BE2C (cell line): ENCODE data around the gene SLC35D2.
"Not testable (repeated sequence)": the region's sequence is repeated elsewhere in the genome, so short reads cannot be mapped to it uniquely, and the experiment has no call there.

ENCODE experiments used
- DNase-seq: peaks from one replicate; pipeline ENCODE4 v3.0.0-alpha.2; 2020
- H3K27me3 ChIP-seq: fragments of 250-450 bp; sonication (Bioruptor Pico); 2 replicates; pipeline ENCODE4 v1.5.1; 2020; ENCODE audit warnings: mild to moderate bottlenecking
- H3K36me3 ChIP-seq: fragments of 250-450 bp; sonication (Bioruptor Pico); 2 replicates; pipeline ENCODE4 v1.5.1; 2020; ENCODE audit warnings: mild to moderate bottlenecking
- H3K4me1 ChIP-seq: fragments of 250-450 bp; sonication (Bioruptor Pico); 2 replicates; pipeline ENCODE4 v1.5.1; 2020
- H3K4me3 ChIP-seq: 2 replicates; pipeline ENCODE4 v1.5.1; 2011; ENCODE audit warnings: low read depth, low read length
- H3K9me3 ChIP-seq: fragments of 250-450 bp; sonication (Bioruptor Pico); 2 replicates; pipeline ENCODE4 v1.5.1; 2020
- TF ChIP-seq, protein P1 (sequence below): IDR thresholded peaks from 2 replicates; pipeline ENCODE4 v1.5.1; 2012; ENCODE audit warnings: mild to moderate bottlenecking, low read depth, low read length

The SLC35D2 gene

GRCh38 chr9:96317335-96317980, 66.1 kb downstream of the SLC35D2 start:
- Histone ChIP-seq H3K36me3 (no peaks in the 10 kb centered on the region), H3K27me3 (no peaks in the 10 kb centered on the region), H3K4me3 (no peak overlapping the region), H3K9me3 (no peaks in the 10 kb centered on the region), H3K4me1 (no peaks in the 10 kb centered on the region)
- TF ChIP-seq, protein P1, sequence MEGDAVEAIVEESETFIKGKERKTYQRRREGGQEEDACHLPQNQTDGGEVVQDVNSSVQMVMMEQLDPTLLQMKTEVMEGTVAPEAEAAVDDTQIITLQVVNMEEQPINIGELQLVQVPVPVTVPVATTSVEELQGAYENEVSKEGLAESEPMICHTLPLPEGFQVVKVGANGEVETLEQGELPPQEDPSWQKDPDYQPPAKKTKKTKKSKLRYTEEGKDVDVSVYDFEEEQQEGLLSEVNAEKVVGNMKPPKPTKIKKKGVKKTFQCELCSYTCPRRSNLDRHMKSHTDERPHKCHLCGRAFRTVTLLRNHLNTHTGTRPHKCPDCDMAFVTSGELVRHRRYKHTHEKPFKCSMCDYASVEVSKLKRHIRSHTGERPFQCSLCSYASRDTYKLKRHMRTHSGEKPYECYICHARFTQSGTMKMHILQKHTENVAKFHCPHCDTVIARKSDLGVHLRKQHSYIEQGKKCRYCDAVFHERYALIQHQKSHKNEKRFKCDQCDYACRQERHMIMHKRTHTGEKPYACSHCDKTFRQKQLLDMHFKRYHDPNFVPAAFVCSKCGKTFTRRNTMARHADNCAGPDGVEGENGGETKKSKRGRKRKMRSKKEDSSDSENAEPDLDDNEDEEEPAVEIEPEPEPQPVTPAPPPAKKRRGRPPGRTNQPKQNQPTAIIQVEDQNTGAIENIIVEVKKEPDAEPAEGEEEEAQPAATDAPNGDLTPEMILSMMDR: peak; percentile 93
- peak; percentile 40 for DNase-seq

DNA sequence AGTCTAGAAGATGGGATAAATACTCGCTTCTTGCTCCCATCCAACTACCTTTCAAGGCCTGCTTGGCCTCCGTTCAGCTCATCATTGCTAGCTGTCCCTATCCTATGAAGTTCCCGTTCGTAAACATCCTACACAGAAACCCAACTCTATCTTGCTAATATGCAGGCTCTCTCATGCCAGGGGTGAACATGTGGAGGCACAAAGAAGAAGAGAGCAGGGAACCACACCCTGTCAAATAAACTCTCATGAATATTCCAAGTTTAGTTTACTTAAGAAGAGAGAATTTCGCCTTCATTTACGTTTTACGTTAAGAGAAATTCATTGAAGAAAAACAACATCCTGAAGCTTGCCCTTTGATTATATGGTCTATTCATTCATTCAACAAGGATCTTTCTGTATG, 73.7 kb downstream of the SLC35D2 start:
- TF ChIP-seq, protein P1: no peak

DNA sequence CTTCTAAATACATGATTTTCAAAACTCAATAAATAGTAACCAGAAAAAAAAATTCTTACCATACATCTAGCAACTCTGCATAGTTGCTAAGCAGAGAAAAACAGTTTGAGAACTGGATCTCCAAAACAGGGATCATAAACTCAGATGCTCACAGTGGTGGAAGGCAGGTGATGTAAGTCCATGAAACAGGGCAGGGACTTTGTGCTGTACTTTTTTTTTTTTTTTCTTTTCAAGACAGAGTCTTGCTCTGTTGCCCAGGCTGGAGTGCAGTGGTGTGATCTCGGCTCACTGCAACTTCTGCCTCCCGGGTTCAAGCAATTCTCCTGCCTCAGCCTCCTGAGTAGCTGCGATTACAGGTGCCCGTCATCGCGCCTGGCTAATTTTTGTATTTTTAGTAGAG, 76.6 kb downstream of the SLC35D2 start:
- not testable (repeated sequence) for H3K27me3 ChIP-seq, H3K36me3 ChIP-seq, H3K4me3 ChIP-seq, DNase-seq, H3K4me1 ChIP-seq, H3K9me3 ChIP-seq

More for the DNA sequence above, 73.7 kb downstream of the SLC35D2 start:
- no peaks in the 10 kb centered on the region for H3K27me3 ChIP-seq
- H3K4me3 ChIP-seq: no peak overlapping the region
- H3K4me1 ChIP-seq: no peaks in the 10 kb centered on the region
- no peaks in the 10 kb centered on the region for H3K9me3 ChIP-seq
- no peaks in the 10 kb centered on the region for H3K36me3 ChIP-seq
- no peak for DNase-seq

DNA sequence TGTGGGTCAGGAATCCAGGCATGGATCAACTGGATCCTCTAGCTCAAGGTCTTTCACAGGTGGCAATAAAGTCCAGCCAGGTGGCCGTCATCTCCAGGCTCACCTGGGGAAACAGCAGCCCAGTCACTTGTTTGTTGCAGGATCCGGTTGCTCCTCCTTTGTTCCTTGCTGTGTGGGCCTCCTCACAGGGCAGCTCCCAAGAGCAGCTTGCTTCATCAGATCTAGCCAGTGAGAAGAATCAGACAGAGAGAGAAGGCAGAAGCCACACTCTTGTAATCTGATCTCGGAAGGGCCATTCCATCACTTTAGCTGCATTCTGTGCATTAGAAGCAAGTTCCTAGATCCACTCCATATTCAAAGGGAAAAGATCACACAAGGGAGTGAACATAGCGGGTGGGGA, 78.3 kb downstream of the SLC35D2 start:
- Histone ChIP-seq H3K36me3 (no peaks in the 10 kb centered on the region), H3K9me3 (no peaks in the 10 kb centered on the region), H3K27me3 (no peaks in the 10 kb centered on the region), H3K4me1 (no peaks in the 10 kb centered on the region), H3K4me3 (no peak overlapping the region)
- TF ChIP-seq, protein P1: no peak
- no peak for DNase-seq

- H3K4me3 ChIP-seq: no peak overlapping the region
- no peaks in the 10 kb centered on the region for H3K4me1 ChIP-seq
- no peak for DNase-seq
Measured at GRCh38 chr9:96304230-96304629, 79.3 kb downstream of the SLC35D2 start.

DNA sequence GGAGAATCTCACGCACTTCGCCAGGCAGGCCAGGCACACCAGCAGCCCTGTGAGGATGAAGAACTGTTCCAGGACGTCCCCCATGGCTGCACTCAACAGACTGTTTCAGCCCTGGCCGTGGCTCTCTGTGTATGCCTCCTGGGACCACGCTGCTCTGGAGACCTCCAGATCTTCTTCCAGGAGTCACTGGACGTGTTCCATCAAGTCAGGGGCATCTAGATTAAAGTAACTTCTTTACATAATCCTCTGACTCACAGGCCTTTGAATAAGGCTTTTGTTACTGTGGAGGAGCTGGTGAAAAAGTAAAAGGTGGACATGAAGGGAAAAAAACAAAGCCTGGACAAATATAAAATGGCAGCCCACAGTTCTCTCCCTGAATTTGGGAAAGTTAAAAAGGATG, 81.5 kb downstream of the SLC35D2 start, which contains the start of gene HSD17B3:
HSD17B3 (minus strand) TSS at position 156 of the 400 bp plus-strand sequence; CDS start at position 84, 72 bp downstream.
- no peaks in the 10 kb centered on the region for H3K4me1 ChIP-seq
- H3K4me3 ChIP-seq: no peak within 1 kb of the TSS
- no peaks in the 10 kb centered on the region for H3K36me3 ChIP-seq
- no peaks in the 10 kb centered on the region for H3K9me3 ChIP-seq
- no peaks in the 10 kb centered on the region for H3K27me3 ChIP-seq
- TF ChIP-seq, protein P1: no peak
- no peak for DNase-seq

More at GRCh38 chr9:96304230-96304629, 79.3 kb downstream of the SLC35D2 start:
- TF ChIP-seq, protein P1: no peak
- no peaks in the 10 kb centered on the region for H3K9me3 ChIP-seq
- H3K36me3 ChIP-seq: no peaks in the 10 kb centered on the region
- H3K27me3 ChIP-seq: no peaks in the 10 kb centered on the region

- Histone ChIP-seq H3K36me3 (no peaks in the 10 kb centered on the region), H3K9me3 (no peaks in the 10 kb centered on the region), H3K4me1 (no peaks in the 10 kb centered on the region), H3K4me3 (no peak overlapping the region), H3K27me3 (no peaks in the 10 kb centered on the region)
- no peak for DNase-seq
- TF ChIP-seq, protein P1: no peak
Measured at GRCh38 chr9:96299823-96300222, 83.7 kb downstream of the SLC35D2 start.
